HG03097 (cell line): ENCODE data around the gene ELP1.
"Not testable (repeated sequence)": the region's sequence is repeated elsewhere in the genome, so short reads cannot be mapped to it uniquely, and the experiment has no call there.

Experiments
- ATAC-seq: cut with Tn5 transposase; IDR thresholded peaks from one replicate; pipeline ENCODE4 v1.9.1; 2021; ENCODE audit not compliant: unreplicated experiment, low FRiP score

ELP1 gene

DNA sequence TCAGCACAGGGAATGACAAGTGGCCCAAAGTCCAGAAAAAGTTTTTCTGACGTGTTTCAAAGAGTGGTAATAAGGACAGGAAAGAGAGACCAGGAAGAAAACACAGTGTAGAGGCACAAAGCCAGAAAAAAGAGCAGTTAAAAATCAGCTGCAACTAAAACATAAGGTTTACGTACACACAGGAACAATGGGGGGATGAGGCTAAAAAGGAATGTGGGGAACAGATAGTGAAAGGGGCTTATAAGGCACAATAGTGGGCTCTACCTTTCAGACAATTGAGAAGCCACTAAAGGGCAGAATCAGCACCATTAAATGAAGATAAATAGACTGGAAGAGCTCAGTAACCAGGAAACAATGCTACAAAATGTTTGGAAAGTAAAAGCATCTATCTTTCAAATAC lies 5.5 kb downstream of the ELP1 start:
- no peak for ATAC-seq

DNA sequence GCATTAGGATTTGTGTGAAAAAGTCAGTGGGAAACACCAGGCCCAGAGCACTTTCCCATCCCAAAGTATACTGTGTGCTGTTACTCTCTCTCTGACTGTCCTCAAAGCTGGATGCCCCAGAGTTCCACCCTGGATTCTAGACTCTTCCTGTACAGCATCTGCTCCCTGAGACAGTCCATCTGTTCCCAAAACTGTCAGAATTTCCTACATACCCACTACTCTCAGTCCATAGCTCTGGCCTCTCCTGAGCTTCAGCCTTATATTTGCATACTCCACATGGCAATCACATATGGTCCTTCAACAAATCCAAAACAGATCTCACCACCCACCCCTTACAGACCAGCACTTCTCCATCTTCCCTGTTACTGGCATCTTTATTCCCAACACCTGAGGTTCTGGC lies 9.5 kb downstream of the ELP1 start:
- ATAC-seq = no peak

DNA sequence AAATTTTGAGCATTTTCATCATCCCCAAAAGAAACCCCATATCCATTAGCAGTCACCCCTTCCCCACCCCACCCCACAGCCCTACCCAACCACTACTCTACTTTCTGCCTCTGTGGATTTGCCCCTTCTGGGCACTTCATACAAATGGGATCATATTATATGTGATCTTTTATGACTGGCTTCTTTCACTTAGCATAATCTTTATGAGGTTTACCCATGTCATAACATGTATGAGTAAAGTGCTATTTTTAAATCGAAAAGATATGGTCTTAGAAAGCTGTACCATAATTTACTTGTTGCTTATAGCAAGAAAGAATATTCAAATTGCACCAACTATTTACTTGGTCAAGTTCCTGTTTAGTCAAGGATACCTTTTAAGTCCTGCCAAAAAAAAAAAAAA lies 12.7 kb downstream of the ELP1 start:
- no peak for ATAC-seq

DNA sequence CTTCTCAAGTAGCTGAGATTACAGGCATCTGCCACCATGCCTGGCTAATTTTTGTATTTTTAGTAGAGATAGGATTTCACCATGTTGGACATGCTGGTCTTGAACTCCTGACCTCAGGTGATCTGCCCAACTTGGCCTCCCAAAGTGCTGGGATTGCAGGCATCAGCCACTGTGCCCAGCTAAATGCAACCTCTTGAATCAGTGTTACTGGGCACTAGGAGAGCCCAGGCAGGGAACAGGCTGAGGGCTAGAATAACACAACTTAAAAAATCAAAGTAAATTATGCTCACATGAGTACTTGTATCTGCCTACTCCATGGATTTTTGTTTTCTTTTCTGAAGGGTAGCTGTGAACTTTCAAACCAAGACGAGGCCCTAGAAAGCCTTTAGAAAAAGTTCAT lies 13.5 kb downstream of the ELP1 start:
- ATAC-seq = not testable (repeated sequence)

DNA sequence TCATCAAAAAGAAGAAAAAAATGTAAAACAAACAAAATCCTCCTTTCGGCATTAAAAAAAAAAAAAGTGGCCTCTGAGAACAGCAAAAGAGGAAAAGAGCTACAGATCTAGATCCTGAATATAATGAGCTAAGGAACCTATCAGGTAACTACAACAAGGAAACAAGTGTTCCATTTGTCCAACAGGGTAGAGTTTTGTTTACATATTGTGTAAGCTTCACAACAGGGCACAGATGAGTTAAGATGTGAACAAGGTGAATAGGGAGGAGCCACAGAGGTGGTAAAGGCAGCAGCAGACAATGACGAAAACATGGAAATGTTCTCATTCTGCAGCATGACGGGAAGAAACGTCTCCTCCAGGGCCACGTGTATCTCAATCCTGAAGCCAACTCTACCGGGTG lies 14.4 kb downstream of the ELP1 start:
- no peak for ATAC-seq

DNA sequence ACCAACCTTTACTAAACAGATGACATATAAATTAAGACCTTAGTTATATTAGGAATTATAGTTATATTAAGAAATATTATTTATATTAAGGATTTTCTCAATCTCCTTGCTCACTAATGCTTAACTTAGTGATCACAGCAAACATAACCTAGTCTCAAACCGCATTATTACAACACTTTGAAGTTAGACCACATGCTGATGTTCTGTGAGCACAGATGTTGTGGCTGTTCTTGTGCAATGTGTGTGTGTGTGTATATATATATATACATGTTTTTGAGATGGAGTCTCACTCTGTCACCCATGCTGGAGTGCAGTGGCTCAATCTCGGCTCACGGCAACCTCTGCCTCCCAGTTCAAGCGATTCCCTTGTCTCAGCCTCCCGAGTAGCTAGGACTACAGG lies 20.5 kb downstream of the ELP1 start:
- ATAC-seq = no peak

DNA sequence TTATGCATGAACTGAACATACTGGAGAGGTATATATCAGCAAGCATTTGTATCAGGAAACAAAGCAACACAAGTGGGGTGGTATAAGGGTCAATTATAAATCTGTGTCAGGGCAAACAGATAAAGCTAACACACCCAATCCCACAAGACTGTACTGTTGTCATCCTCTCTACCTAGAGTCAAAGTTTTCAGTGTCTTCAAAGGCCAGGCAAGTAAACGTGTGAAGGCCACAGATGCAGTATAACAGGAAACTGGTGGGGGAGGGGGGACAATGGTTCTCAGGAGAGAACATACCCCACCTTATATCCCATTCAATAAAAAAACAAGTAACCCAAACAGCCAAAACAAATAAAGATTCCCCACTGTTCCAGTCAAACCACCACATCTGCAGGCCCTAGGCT lies 22.1 kb downstream of the ELP1 start:
- no peak for ATAC-seq

DNA sequence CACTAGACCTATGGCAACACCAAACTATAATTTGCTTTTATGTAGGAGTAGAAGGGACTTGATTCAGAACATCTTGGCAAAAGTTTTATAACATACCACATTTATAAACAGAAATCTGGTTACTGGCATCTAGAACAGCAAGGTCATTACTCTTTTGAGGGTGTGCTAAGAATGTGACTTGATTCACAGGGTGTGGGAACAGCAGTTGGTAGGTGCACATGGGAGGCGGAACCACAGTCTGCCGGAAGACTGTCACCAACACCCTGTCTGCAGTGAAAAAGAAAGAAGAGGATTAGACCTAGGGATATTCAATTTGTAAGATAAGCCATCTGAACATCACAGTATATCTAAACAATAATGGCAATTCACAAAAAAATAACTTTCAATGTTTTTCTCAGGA lies 23.0 kb downstream of the ELP1 start:
- ATAC-seq = no peak

DNA sequence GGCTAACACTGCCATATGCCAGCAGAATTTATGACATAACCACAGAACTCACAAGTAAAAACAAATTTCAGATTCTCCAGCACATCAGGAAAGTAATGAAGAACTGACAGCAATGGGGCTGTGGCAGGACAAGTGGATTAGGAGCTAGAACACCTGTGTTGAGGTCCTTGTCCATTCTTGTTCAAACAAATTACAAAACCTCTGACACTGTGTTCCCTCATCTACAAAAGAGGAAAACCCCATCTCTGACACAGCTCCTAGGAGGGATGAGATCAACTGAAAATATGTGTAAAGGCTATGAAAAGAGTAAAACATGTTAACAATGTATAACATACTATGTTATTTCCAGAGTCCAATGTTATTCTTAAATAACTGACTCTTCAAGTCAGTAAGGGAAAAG lies 23.5 kb downstream of the ELP1 start:
- no peak for ATAC-seq

DNA sequence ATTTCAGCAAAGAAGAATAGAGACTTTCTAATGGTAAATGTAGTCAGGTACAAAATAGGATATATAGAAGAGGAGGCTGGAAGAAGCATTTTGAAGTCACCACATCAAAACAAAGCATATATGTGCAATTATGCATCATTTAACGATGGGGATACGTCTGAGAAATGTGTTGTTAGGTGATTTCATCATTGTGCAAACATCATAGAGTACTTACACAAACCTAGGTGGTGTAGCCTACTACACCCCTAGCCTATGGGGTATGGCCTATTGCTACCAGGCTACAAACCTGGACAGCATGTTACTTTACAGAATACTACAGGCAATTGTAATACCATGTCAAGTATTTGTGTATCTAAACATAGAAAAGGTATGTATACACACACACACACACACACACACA lies 28.4 kb downstream of the ELP1 start:
- no peak for ATAC-seq

DNA sequence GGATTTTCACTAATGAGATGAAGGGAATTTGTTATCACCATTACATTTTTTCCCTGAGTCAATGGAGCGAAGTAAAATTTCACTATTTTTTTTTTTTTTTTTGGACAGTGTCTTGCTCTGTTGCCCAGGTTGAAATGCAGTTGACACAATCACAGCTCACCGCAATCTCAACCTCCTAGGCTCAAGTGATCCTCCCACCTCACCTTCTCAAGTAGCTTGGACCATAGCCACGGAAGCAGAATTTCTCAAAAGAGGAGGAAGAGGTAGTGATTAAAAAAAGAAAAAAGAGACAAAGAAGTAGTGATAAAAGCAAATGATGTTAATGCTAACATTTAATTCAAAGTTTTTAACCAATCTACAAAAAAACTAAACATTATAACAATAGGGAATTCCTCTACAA lies 29.8 kb downstream of the ELP1 start:
- ATAC-seq = no peak

DNA sequence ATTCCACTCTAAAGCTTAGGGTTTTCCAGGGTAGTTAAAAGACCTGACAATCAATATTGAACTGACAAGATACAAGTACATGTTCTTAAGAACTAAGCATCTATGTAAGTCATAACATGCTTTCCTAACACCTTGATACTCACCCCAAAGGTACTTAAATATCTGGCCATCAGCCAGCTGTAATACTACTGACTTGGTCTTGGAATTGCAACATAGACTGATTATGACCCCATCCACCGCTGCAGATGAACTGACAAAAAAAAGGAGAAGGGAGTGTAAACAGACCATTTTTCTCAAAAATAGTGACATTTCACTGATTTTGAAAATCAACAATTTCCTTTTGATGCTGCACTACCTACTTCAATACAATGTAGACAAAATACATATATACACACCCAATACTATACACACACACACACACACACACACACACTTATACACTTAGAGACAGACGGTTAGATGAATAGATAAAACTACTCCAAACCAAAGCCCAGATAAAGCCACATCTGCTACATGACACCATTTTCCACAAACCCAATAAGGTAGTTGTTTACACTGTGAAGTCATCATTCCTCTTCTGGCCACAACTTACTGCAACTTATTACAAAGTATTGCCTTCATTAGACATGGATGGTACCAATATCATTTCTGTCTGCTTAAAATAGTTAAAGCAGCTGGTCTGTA lies 30.4 kb downstream of the ELP1 start:
- ATAC-seq = no peak

DNA sequence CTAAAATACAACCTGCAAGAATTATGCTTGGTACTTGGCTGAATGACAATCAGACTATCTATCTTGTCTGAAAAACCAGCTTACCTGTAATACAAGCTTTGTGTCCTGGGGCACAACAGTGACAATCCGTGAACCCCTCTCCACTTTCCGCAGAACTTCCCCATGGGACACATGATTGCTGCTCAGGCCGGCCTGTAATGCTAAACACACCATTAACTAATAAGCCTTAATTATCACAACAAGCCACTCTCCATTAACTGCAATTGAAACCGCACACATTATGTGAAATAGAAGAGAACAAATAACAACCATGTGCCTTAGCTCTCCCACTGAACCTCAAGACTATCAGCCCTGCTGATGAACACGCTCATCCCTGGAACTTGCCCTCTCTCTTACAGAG lies 33.7 kb downstream of the ELP1 start:
- no peak for ATAC-seq

DNA sequence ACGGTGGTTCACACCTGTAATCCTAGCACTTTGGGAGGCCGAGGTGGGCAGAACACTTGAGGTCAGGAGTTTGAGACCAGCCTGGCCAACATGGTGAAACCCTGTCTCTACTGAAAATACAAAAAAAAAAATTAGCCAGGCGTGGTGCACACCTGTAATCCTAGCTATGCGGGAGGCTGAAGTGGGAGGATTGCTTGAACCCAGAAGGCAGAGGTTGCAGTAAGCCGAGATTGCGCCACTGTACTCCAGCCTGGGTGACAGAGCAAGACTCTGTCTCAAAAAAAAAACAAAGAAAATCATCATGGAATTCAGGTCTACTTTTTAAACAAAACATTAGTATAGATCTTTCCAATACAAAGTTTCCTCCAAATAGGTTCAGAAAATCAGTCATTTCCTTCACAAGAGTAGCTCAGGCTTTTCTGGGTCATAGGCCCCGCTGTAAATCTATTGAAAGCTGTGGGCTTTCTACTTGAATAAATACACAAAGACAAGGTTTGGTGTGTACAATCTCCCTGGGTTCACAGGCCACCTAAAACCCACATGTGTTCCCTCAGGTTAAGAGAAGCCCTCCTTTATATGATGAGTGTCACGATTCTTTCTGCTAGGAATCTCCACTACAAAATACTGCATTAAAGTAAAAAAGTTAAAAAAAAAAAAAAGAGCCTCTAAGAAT lies 34.8 kb downstream of the ELP1 start:
- ATAC-seq = not testable (repeated sequence)

DNA sequence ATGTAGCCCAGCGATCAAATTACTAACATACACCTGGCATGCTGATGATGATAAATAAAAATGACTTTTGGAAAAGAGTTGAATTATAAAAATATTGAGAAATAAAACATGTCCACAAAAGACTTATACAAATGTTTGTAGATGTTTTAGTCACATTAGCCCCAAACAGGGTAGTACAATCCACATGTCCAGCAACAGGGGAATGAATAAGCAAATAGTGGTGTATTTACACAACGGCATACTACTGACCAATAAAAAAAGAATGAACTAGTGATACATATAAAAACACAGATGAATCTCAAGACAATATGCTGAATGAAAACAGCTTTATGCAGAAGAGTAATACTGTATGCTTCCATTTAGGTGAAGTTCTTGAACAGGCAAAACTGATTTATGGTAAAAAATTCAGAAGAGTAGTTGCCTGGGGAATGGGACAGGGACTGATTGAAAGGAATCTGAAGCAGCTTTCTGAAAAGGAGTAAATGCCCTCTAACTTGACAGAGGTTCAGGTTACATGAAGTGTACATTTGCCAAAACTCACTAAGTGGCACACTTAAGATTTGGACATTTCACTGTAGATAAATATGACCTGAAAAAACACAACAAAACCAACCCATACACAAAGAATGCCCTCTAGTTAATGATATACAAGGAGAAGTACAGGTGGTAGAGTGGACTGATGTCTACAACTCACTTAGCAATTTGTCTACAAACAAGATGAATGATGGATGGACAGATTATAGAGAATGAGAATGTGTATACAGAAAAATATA lies 36.4 kb downstream of the ELP1 start:
- ATAC-seq = no peak

DNA sequence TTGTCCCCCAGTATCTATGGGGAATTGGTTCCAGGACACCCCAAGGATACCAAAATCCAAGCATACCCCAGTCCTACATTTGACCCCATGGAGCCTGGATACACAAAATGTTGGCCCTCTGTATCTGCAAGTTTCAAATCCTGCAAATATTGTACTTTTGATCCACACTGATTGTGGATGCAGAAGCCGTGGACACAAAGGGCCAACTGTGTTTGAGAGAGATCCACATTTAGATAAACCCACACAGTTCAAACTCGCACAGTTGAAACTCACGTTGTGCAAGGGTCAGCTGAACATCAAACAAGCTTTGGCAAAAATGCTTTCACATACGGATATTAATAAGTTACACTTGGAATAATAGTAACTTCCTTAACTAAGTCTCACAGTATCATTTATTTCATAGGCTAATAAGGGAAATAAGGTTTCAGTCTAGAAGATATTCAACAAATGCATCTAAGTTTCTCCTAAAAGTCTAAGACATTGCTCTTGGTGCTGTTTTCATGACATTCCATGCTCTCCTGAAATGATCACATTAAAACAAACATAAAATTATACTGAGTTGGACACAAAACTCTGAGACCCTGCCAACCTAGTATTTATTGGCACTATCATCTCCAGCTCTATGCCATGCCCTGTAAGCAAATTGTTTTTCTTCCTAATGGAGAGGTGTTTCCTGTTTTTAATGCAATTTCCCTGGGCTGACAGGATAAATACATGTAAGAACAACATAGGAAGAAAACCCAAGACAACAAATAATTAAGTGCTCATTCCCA lies 39.5 kb downstream of the ELP1 start:
- ATAC-seq = no peak

DNA sequence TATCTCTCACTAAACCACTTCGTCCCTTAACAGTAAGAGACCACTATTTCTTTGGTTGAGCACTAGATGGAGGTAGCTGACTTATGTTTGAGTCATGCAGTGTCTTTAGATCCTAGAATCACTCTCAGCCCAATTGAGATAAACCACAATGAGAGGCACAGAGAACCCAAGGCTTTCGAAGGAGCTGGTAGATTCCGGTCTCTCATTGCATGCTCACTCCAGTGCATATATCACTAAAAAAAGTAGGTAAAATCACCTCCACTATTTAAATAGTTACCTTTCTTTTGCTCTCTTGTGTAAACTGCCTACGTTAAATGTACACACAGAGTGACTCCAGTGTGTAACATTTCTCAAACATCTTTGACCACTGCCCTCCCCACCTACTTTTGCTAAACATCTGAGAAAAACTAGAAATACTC lies 44.3 kb downstream of the ELP1 start:
- no peak for ATAC-seq

DNA sequence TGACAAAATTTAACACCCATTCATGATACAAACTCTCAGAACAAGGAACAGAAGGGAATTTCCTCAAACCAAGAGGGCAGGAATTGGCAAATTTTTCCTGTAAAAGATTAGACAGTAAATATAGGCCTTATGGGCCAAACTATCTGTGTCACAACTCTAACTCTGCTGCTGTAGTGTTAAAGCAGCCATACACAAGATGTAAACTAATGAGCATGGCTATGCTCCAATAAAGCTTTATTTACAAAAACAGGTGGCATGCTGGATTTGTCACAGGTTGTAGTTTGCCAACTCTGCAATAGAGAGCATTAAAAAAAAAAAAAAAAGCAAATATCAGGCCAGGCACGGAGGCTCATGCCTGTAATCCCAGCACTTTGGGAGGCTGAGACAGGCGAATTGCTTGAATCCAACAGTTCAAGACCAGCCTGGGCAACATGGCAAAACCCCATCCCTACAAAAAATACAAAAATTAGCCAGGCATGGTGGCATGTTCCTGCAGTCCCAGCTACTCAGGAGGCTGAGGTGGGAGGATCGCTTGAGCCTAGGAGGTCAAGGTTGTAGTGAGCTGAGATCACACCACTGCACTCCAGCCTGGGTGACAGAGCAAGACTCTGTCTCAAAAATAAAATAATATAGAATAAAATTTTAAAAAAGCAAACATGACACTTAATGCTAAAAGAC lies 47.2 kb downstream of the ELP1 start:
- not testable (repeated sequence) for ATAC-seq

DNA sequence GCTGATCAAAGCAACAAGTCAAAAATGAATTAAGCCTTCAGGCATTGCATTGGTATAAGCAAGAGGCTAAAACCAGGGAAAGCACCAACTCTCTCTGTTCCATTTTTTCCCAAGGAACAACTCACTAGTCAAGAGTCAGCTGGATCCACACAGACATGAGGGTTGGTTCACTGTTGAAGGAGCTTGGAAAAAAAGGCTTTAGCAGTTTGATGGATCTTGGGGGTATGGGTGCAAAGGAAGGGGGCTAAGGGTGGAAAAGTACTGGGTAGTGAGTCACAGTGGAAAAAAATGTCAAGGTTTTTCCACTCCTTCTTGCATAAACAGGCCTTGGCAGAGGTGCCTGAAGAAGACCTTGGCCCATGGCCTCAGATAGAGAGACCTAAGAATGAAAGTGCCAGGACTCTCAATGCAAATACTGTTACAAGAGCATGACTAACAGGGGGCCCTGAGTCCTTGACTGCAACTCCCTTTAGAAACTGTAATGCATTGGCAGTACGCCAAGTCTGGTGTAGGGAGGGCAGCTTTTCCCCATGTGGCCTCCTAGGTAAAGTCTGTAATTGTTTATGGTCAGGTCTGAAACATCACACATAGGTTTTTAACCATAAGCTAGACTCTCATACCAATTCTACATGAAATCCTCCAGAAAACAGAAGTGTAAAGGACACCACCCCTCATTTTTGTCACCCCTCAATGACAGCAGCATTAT lies 48.1 kb downstream of the ELP1 start:
- peak; percentile 91 for ATAC-seq

DNA sequence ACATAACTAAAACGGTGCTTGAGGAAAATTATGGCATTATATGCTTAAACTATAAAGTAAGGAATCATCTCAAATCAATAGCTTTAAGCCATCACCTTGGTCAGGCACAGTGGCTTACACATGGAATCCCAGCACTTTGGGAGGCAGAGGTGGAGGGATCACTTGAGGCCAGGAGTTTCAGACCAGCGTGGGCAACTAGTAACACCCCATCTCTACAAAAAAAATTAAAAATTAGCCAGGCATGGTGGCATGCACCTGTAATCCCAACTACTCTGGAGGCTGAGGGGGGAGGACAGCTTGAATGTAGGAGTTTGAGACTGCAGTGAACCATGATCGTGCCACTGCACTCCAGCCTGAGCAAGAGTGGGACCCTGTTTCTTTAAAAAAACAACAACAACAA lies 49.2 kb downstream of the ELP1 start:
- ATAC-seq = no peak
